ENCODE measurements around the gene BRWD1.

Gene BRWD1

GRCh38 chr21:39134288-39134810 is 179.1 kb downstream of the BRWD1 start:
- DNase-seq (ENCODE audit: low read depth in 2 of 2): no peak
